NOMO-1 (cell line): ENCODE data around the gene ZNF831.

ENCODE experiments used
- DNase-seq, 2 experiments: peaks; one replicate each; lab custom pipeline; 2025; ENCODE audit not compliant: unreplicated experiment in 2 of 2; lab: John Stamatoyannopoulos, UW

ZNF831 gene

GRCh38 chr20:59295531-59295930 is 131.9 kb downstream of the ZNF831 start:
- no peak for DNase-seq

- DNase-seq, result no peak
These were observed 134.1 kb downstream of the ZNF831 start for GRCh38 chr20:59297686-59298085.

- DNase-seq, result no peak
These were observed 136.3 kb downstream of the ZNF831 start for GRCh38 chr20:59299945-59300332.

- DNase-seq, result no peak
These were observed 136.9 kb downstream of the ZNF831 start, which contains the start of gene EDN3 for GRCh38 chr20:59300333-59301081. Gene EDN3 (plus strand): TSS chr20:59300611. CDS start chr20:59300813, 202 bp downstream.

GRCh38 chr20:59301343-59302007 is 137.9 kb downstream of the ZNF831 start:
- DNase-seq, result no peak

- no peak for DNase-seq
These were observed 142.5 kb downstream of the ZNF831 start for GRCh38 chr20:59305908-59306655.

- no peak for DNase-seq
These were observed 143.6 kb downstream of the ZNF831 start for GRCh38 chr20:59307270-59307669.
